G401.6 (cell line): ENCODE measurements around the gene ZNF644.
"Not testable (repeated sequence)": the region's sequence is repeated elsewhere in the genome, so short reads cannot be mapped to it uniquely, and the experiment has no call there.

Source experiments
- FAIRE-seq: peaks from 2 replicates; lab custom pipeline; 2012; peaks lifted over from hg19 to GRCh38; lab: Jason Lieb, UNC

Gene ZNF644

GRCh38 chr1:91021686-91022517, at the start of gene ZNF644:
Gene ZNF644 (minus strand): TSS chr1:91022035. CDS start chr1:90982353, 39,682 bp downstream.
- FAIRE-seq: peak; percentile 93

GRCh38 chr1:91070298-91070697, 48.5 kb upstream of the ZNF644 start:
- no peak for FAIRE-seq

GRCh38 chr1:91066538-91066937, 44.7 kb upstream of the ZNF644 start:
- FAIRE-seq: no peak

- FAIRE-seq: no peak
These were observed 43.5 kb upstream of the ZNF644 start for GRCh38 chr1:91065337-91065736.

- FAIRE-seq: not testable (repeated sequence)
These were observed 41.6 kb upstream of the ZNF644 start for GRCh38 chr1:91063403-91063802.

GRCh38 chr1:91059157-91059556, 37.3 kb upstream of the ZNF644 start:
- FAIRE-seq: no peak

- FAIRE-seq: no peak
These were observed 35.9 kb upstream of the ZNF644 start for GRCh38 chr1:91057784-91058183.

GRCh38 chr1:91054780-91055481, 33.1 kb upstream of the ZNF644 start:
- FAIRE-seq: no peak

GRCh38 chr1:91053630-91054029, 31.8 kb upstream of the ZNF644 start:
- no peak for FAIRE-seq

GRCh38 chr1:91049551-91049950, 27.7 kb upstream of the ZNF644 start:
- FAIRE-seq: not testable (repeated sequence)

- FAIRE-seq: no peak
These were observed 24.9 kb upstream of the ZNF644 start for GRCh38 chr1:91046766-91047165.

GRCh38 chr1:91045284-91045683, 23.4 kb upstream of the ZNF644 start:
- no peak for FAIRE-seq

- not testable (repeated sequence) for FAIRE-seq
These were observed 22.9 kb upstream of the ZNF644 start for GRCh38 chr1:91044776-91045175.

- FAIRE-seq: not testable (repeated sequence)
These were observed 20.5 kb upstream of the ZNF644 start for GRCh38 chr1:91042372-91042771.

- FAIRE-seq: no peak
These were observed 16.7 kb upstream of the ZNF644 start for GRCh38 chr1:91038582-91038981.

- FAIRE-seq: no peak
These were observed 15.3 kb upstream of the ZNF644 start for GRCh38 chr1:91036894-91037829.

GRCh38 chr1:91032349-91032748, 10.5 kb upstream of the ZNF644 start:
- FAIRE-seq: no peak

GRCh38 chr1:91031081-91031480, 9.2 kb upstream of the ZNF644 start:
- FAIRE-seq: no peak

GRCh38 chr1:91026777-91027176, 4.9 kb upstream of the ZNF644 start:
- no peak for FAIRE-seq

GRCh38 chr1:91026320-91026719, 4.5 kb upstream of the ZNF644 start:
- no peak for FAIRE-seq

GRCh38 chr1:91024481-91025119, 2.8 kb upstream of the ZNF644 start:
- no peak for FAIRE-seq

- no peak for FAIRE-seq
These were observed 689 bp upstream of the ZNF644 start for GRCh38 chr1:91022518-91022929.
